Measurements from ENCODE around the gene TPI1.

- no peak for TF ChIP-seq POLR2A (IDR thresholded peaks at IDR 0.05)
- TF ChIP-seq, protein P1, sequence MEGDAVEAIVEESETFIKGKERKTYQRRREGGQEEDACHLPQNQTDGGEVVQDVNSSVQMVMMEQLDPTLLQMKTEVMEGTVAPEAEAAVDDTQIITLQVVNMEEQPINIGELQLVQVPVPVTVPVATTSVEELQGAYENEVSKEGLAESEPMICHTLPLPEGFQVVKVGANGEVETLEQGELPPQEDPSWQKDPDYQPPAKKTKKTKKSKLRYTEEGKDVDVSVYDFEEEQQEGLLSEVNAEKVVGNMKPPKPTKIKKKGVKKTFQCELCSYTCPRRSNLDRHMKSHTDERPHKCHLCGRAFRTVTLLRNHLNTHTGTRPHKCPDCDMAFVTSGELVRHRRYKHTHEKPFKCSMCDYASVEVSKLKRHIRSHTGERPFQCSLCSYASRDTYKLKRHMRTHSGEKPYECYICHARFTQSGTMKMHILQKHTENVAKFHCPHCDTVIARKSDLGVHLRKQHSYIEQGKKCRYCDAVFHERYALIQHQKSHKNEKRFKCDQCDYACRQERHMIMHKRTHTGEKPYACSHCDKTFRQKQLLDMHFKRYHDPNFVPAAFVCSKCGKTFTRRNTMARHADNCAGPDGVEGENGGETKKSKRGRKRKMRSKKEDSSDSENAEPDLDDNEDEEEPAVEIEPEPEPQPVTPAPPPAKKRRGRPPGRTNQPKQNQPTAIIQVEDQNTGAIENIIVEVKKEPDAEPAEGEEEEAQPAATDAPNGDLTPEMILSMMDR (IDR thresholded peaks at IDR 0.05), result no peak
These were observed 17.2 kb downstream of the TPI1 start for GRCh38 chr12:6884539-6884938.
